ENCODE results near the gene C8G.

- TF ChIP-seq POLR2A (IDR thresholded peaks at IDR 0.05; ENCODE audit: low read length) (no peak), GATA1 (IDR thresholded peaks at IDR 0.05; ENCODE audit: low read depth, low read length) (no peak)
These were observed 46.5 kb upstream of the C8G start for GRCh38 chr9:136898483-136899100.

All from erythroblast (primary cell).